ENCODE data around the gene ARPC2.
"Not testable (repeated sequence)": the region's sequence is repeated elsewhere in the genome, so short reads cannot be mapped to it uniquely, and the experiment has no call there.

ARPC2 gene

DNA sequence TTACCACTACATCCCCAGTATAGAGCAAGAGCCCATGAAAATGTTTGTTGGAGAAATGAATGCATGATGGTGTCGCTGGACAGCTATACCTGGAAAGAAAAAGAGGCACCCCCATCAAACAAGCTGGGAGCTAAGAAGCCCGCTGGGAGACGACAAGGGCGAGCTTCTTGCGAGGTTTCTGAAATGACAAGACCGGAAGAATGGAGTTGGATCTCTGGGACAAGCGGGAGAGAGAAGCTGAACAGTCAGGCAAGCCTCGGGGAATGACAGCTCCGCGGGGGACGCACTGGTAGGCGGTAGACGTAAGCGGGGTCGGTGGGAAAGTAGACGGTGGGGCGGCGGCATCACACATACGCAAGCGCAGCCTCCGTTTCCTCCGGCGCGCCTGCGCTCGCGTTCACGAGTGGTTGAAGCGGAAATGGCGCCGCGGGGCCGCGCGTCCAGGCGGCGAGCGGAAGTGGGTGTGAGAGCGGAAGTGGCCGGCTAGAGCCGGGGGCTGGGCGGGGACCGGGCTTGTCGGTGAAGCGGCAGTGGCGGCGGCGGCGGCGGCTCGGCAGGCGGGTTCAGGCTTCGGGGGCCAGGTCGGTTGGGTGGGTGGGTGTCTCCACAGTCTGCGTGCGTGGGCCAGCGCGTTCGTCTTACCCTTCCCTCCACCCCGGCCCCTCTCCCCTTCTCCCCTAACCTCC lies at the start of gene ARPC2:
ARPC2 (plus strand) TSS at position 516 of the 686 bp plus-strand sequence. CDS start 282 bp downstream, outside the sequence.
- DNase-seq, result peak; percentile 94 to 95

GRCh38 chr2:218168016-218168415 lies 49.0 kb upstream of the ARPC2 start:
- DNase-seq, result no peak

GRCh38 chr2:218168635-218169462 lies 48.1 kb upstream of the ARPC2 start:
- DNase-seq, result peak; percentile 65 to 76

GRCh38 chr2:218169757-218170546 lies 47.0 kb upstream of the ARPC2 start:
- no peak for DNase-seq

DNA sequence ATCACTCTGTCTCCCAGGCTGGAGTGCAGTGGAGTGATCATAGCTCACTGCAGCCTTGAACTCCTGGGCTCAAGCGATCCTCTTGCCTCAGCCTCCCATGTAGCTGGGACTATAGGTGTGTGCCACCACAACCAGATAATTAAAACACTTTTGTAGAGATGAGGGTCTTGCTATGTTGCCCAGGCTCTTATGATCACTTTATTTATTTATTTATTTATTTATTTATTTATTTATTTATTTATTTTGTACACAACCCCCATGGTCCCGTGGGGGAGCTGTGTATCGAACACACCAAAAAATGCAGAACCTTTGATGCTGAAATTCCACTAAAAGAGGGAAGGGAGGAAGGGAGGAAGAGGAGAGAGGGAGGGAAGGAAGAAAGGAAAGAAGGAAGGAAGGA lies 45.2 kb upstream of the ARPC2 start:
- not testable (repeated sequence) for DNase-seq

- DNase-seq, result no peak
Observed at GRCh38 chr2:218172845-218173244, 44.1 kb upstream of the ARPC2 start.

DNA sequence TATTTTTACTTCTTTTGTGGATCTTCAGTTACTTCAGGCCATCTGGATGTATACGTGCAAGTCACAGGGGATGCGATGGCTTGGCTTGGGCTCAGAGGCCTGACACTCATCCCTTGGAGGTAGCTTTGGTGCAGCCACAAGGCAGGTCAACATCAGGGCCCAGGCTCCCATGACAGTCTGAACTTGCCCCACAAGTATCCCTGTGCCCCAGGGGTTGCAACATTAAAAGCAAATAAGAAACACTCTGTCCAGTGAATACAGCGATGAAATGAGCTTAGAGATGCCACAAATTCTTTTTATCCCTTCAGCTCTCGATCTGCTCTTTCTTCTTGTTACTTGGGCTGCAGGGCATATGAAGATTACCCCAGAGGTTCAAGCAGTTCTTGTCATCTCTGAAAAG lies 37.2 kb upstream of the ARPC2 start:
- DNase-seq, result no peak

GRCh38 chr2:218180467-218181114 lies 36.4 kb upstream of the ARPC2 start:
- no peak for DNase-seq

DNA sequence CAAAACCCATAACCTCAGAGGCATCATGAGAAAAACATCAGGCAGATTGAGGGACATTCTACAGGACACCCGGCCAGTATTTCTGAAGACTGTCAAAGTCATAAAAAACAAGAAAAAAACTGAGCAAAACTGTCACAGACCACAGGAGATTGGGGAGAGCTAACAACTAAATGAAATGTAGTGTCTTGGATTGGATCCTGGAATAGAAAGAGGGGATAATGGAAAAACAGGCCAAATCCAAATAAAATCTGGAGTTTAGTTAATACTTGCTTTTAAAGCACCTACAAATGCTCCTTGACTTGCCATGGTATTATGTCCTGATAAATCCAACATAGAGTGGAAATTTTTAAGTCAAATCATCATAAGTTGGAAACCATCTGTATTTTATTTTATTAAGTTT lies 32.7 kb upstream of the ARPC2 start:
- DNase-seq, result no peak

DNA sequence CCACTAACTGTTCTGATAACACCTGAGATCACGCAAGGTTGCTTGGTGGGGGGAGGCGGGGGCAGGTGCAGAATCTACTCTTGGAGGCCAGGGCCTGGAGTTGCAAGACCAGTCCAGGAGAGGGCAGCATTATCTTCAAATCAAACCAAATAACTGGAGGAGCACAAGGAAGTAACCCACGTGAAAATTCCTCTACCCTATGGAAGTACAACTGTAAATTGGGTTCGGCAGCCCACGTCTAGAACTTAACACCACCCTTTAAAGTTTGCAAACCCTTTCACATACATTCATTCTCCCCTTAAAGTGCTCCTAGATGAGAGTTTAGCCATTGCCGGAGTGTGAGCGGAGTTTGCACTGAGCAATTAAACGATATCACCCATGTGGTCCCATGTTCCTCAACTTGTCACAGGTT lies 30.6 kb upstream of the ARPC2 start:
- peak; percentile 75 to 81 for DNase-seq

- DNase-seq, result no peak
Observed at GRCh38 chr2:218186876-218187275, 30.1 kb upstream of the ARPC2 start.

DNA sequence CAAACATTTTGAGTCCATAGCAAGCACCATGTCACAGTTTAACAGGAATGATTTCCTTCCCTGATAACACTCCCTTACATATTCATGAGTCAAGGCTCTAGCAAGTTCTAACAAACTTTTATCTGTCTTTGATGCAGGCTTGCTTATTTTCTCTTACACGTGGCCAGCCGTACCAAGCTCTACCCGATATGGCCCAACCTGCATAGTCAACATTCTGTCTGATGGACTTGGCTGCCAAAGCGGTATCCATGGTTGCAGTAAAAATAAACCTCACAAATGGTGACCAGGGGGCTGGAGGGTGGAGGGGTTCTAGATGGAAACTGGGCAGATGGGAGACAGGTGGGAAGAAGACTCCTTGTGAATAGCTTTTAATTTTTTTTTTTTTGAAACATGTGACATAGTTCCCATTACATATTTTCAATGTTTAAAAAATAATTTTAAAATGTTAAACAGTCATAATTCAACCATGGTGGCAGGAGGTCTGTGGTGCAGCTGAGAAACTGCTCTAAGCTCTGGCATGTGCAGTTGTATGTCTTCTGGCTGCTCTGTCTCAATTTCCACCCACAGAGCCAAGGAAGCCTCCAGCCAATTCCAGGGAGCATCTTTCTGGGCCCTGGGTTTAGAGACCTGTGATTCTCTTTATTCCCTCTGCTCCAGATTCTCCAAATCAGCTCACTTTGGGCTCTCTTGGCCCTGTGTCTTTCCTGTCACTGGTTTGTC lies 29.5 kb upstream of the ARPC2 start:
- DNase-seq, result no peak

DNA sequence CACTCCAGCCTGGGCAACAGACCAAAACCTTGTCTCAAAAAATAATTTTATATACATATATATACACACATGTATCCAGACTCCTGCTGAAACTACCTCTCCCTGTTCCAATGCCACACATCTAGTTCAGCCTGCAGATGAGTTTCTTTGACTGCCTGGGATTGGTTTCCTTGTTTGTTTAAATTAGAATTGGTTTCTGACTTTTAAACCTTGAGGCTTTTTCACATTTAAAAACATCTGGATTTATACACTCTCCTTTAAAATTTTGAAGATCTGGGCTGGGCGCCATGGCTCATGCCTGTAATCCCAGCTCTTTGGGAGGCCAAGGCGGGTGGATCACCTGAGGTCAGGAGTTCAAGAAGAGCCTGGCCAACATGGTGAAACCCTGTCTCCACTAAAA lies 28.5 kb upstream of the ARPC2 start:
- no peak for DNase-seq

DNA sequence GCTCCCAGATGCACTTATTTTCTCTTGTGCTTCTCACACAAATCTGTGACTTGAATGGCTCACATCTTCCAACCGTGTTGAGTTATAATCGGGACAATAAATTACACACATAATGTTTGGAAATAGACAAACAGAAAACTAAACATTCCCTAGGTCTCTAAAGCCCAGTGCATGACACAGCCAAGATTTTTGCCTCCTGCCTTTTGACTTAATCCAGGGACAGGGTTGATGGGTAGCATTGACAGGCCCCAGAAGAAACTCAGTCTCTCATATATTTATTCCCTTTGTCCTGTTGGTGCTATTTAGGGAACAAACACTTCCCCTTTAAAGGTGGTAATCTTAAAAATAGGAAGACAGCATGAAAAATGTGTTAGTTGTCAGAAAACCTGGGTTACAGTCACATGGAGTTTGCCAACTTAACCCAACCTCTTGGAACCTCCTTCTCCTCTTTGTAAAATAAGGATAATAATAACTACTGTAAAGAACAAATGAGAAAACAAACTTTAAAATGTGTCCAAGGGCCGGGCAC lies 24.0 kb upstream of the ARPC2 start:
- DNase-seq, result no peak

- DNase-seq, result no peak
Observed at GRCh38 chr2:218193701-218194100, 23.3 kb upstream of the ARPC2 start.

GRCh38 chr2:218194880-218195279 lies 22.1 kb upstream of the ARPC2 start:
- DNase-seq, result no peak

DNA sequence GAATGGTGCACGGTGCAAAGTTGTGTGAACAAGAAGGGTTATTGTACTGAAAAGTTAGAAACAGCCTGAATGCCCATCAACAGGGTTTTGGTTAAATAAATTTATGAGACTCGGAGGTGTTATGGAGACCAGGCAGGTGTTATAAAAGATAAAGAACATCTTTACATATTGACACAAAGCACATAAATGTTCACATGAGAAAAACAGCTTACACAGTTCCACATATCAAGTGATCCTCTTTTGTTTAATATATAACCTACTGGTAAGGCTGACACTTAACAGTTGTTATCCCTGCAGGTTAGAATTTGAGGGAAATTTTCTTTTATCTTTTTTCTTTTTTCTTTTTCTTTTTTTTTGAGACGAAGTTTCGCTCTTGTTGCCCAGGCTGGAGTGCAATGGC lies 20.0 kb upstream of the ARPC2 start:
- no peak for DNase-seq

DNA sequence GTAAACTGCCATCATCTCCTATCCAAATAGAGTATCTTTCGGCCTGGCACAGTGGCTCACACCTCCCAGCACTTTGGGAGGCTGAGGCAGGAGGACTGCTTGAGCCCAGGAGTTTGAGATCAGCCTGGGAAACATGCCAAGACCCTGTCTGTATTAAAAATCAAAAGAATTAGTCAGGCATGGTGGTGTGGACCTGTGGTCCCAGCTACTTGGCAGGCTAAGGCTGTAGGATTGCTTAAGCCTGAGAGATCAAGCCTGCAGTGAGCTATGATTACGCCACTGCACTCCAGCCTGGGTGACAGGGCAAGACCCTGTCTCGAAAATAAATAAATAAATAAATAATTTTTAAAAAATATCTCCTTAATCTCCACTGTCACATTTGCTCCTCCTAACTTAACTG lies 14.7 kb upstream of the ARPC2 start:
- no peak for DNase-seq

GRCh38 chr2:218209078-218209477 lies 7.9 kb upstream of the ARPC2 start:
- DNase-seq, result no peak

- DNase-seq, result no peak
Observed at GRCh38 chr2:218214116-218214515, 2.9 kb upstream of the ARPC2 start.

DNA sequence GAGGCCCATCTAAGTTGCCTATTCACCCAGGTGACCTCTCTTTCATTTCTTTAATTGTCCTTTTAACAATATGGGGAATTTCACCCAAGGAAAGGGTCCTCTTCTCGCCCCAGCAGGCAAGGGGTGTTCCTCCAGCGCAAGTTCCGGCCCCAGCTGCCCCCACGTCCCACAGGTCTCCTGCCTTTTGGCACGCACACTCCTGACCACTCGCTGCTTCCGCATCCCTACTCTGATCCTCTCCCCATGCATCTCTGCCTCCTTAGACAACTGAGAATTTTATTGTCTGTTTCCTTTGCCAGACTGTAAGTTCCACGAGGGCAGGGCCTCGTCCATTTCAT lies 684 bp upstream of the ARPC2 start:
- no peak for DNase-seq

Data from CD4-positive, alpha-beta T cell treated with Interleukin-1 beta for 1 hour (primary cell).